D721Med (cell line): ENCODE data around the gene MRPL21.

Source experiments
- DNase-seq: peaks from one replicate; pipeline ENCODE4 v3.0.0; 2011; ENCODE audit warnings: low spot score; ENCODE audit not compliant: insufficient read length
- FAIRE-seq: peaks from 2 replicates; lab custom pipeline; 2011; peaks lifted over from hg19 to GRCh38; lab: Jason Lieb, UNC
- CTCF ChIP-seq: IDR thresholded peaks from 2 replicates; pipeline ENCODE4 v1.5.1; 2012; ENCODE audit warnings: mild to moderate bottlenecking, control low read depth; ENCODE audit not compliant: insufficient read depth; ENCODE audit errors: missing control alignments

MRPL21 gene

GRCh38 chr11:68938816-68939582 is 35.4 kb upstream of the MRPL21 start:
- DNase-seq, result no peak

GRCh38 chr11:68938088-68938487 is 34.5 kb upstream of the MRPL21 start:
- no peak for DNase-seq
- no peak for FAIRE-seq
- TF ChIP-seq CTCF, result no peak

More at GRCh38 chr11:68938816-68939582, 35.4 kb upstream of the MRPL21 start:
- FAIRE-seq, result no peak
- no peak for TF ChIP-seq CTCF

- TF ChIP-seq CTCF, result no peak
- DNase-seq (no peak), FAIRE-seq (no peak)
These were observed 33.3 kb upstream of the MRPL21 start for GRCh38 chr11:68936676-68937620.

GRCh38 chr11:68936358-68936636 is 32.7 kb upstream of the MRPL21 start:
- DNase-seq (no peak), FAIRE-seq (no peak)
- no peak for TF ChIP-seq CTCF

- DNase-seq (no peak), FAIRE-seq (no peak)
- no peak for TF ChIP-seq CTCF
These were observed 32.1 kb upstream of the MRPL21 start for GRCh38 chr11:68935516-68936357.

GRCh38 chr11:68935066-68935465 is 31.4 kb upstream of the MRPL21 start:
- FAIRE-seq, result no peak
- no peak for TF ChIP-seq CTCF

More at GRCh38 chr11:68935066-68935465, 31.4 kb upstream of the MRPL21 start:
- DNase-seq, result no peak
